Measurements from ENCODE around the gene GPR160.

Gene GPR160

GRCh38 chr3:170076715-170077238, 39.0 kb downstream of the GPR160 start:
- H3K23ac ChIP-seq (ENCODE audit: low read length in 2 of 2): no peak overlapping the region
- H2BK15ac ChIP-seq (ENCODE audit: low read depth, poor library complexity, severe bottlenecking): no peak overlapping the region
- no peak overlapping the region for H3K18ac ChIP-seq (ENCODE audit: low read depth in 1 of 2, low read length in 2 of 2)
- H2BK5ac ChIP-seq (ENCODE audit: low read depth, low read length, poor library complexity, severe bottlenecking): no peak overlapping the region
- H3K14ac ChIP-seq (ENCODE audit: low read length in 2 of 2): no peak overlapping the region
- no peaks in the 10 kb centered on the region for H3K27me3 ChIP-seq (ENCODE audit: control insufficient read depth in 1 of 2, insufficient read depth in 1 of 2, low read length in 2 of 2)
- H2AFZ ChIP-seq (ENCODE audit: low read depth, low read length): no peak overlapping the region
- 91% methylated on average over 5 of the region's 6 CpGs for WGBS
- H3K9me3 ChIP-seq (ENCODE audit: control insufficient read depth, low read length): no peaks in the 10 kb centered on the region
- no peak overlapping the region for H4K91ac ChIP-seq (ENCODE audit: low read length)
- H3K4me3 ChIP-seq (ENCODE audit: insufficient read depth in 1 of 2, low read depth in 1 of 2, low read length in 2 of 2): no peak overlapping the region
- H4K8ac ChIP-seq (ENCODE audit: low read length): no peak overlapping the region
- H2BK12ac ChIP-seq (ENCODE audit: low read length in 2 of 2): no peak overlapping the region
- no peak overlapping the region for H2BK120ac ChIP-seq (ENCODE audit: low read depth, low read length)
- peak overlapping the region; percentile 49 for H3K27ac ChIP-seq (ENCODE audit: low read length, poor library complexity, severe bottlenecking)
- H2AK5ac ChIP-seq (ENCODE audit: low read length, severe bottlenecking): no peak overlapping the region
- no peak overlapping the region for H3K4ac ChIP-seq (ENCODE audit: low read depth in 1 of 2, low read length in 2 of 2)
- no peak overlapping the region for H3K4me2 ChIP-seq (ENCODE audit: low read length, poor library complexity, severe bottlenecking)
- H3K79me1 ChIP-seq (replicated peaks; ENCODE audit: low read length, poor library complexity, severe bottlenecking): peaks cover 6% of the 10 kb centered on the region
- peaks cover 3 to 39% of the 10 kb centered on the region in 2 experiments for H3K36me3 ChIP-seq (ENCODE audit: control insufficient read depth in 1 of 2, insufficient read depth in 2 of 2, low read depth in 1 of 2, low read length in 2 of 2)
- no peak overlapping the region for H3K9ac ChIP-seq (ENCODE audit: low read length)
- peak; percentile 60 for DNase-seq
- H3K4me1 ChIP-seq (ENCODE audit: control insufficient read depth, insufficient read depth, low read depth, low read length): peaks cover 17% of the 10 kb centered on the region

GRCh38 chr3:170077361-170077760, 39.6 kb downstream of the GPR160 start:
- Histone ChIP-seq H3K4me2 (ENCODE audit: low read length, poor library complexity, severe bottlenecking) (no peak overlapping the region), H2BK15ac (ENCODE audit: low read depth, poor library complexity, severe bottlenecking) (no peak overlapping the region), H4K8ac (ENCODE audit: low read length) (no peak overlapping the region), H3K27ac (ENCODE audit: low read length, poor library complexity, severe bottlenecking) (peak overlapping the region; percentile 15), H3K4me3 (ENCODE audit: insufficient read depth in 1 of 2, low read depth in 1 of 2, low read length in 2 of 2) (no peak overlapping the region), H2BK120ac (ENCODE audit: low read depth, low read length) (no peak overlapping the region), H3K18ac (ENCODE audit: low read depth in 1 of 2, low read length in 2 of 2) (no peak overlapping the region), H3K79me1 (replicated peaks; ENCODE audit: low read length, poor library complexity, severe bottlenecking) (peaks cover 6% of the 10 kb centered on the region), H4K91ac (ENCODE audit: low read length) (no peak overlapping the region), H3K36me3 (ENCODE audit: control insufficient read depth in 1 of 2, insufficient read depth in 2 of 2, low read depth in 1 of 2, low read length in 2 of 2) (peaks cover 3 to 44% of the 10 kb centered on the region in 2 experiments), H3K4ac (ENCODE audit: low read depth in 1 of 2, low read length in 2 of 2) (no peak overlapping the region), H3K14ac (ENCODE audit: low read length in 2 of 2) (no peak overlapping the region), H3K23ac (ENCODE audit: low read length in 2 of 2) (no peak overlapping the region), H3K9ac (ENCODE audit: low read length) (no peak overlapping the region), H3K27me3 (ENCODE audit: control insufficient read depth in 1 of 2, insufficient read depth in 1 of 2, low read length in 2 of 2) (no peaks in the 10 kb centered on the region), H2AK5ac (ENCODE audit: low read length, severe bottlenecking) (peak overlapping the region; percentile 66), H3K9me3 (ENCODE audit: control insufficient read depth, low read length) (no peaks in the 10 kb centered on the region), H3K4me1 (ENCODE audit: control insufficient read depth, insufficient read depth, low read depth, low read length) (peaks cover 17% of the 10 kb centered on the region), H2AFZ (ENCODE audit: low read depth, low read length) (no peak overlapping the region), H2BK12ac (ENCODE audit: low read length in 2 of 2) (no peak overlapping the region), H2BK5ac (ENCODE audit: low read depth, low read length, poor library complexity, severe bottlenecking) (no peak overlapping the region)
- DNase-seq: no peak
- 90% methylated on average over 10 of the region's 10 CpGs for WGBS

- 94% methylated on average over 10 of the region's 13 CpGs for WGBS
- Histone ChIP-seq H2BK12ac (ENCODE audit: low read length in 2 of 2) (no peak overlapping the region), H3K18ac (ENCODE audit: low read depth in 1 of 2, low read length in 2 of 2) (no peak overlapping the region), H2BK120ac (ENCODE audit: low read depth, low read length) (no peak overlapping the region), H2BK5ac (ENCODE audit: low read depth, low read length, poor library complexity, severe bottlenecking) (no peak overlapping the region), H4K8ac (ENCODE audit: low read length) (no peak overlapping the region), H3K9ac (ENCODE audit: low read length) (no peak overlapping the region), H3K36me3 (ENCODE audit: control insufficient read depth in 1 of 2, insufficient read depth in 2 of 2, low read depth in 1 of 2, low read length in 2 of 2) (peaks cover 7 to 53% of the 10 kb centered on the region in 2 experiments), H4K91ac (ENCODE audit: low read length) (no peak overlapping the region), H3K4ac (ENCODE audit: low read depth in 1 of 2, low read length in 2 of 2) (no peak overlapping the region), H3K79me1 (replicated peaks; ENCODE audit: low read length, poor library complexity, severe bottlenecking) (peaks cover 8% of the 10 kb centered on the region), H3K23ac (ENCODE audit: low read length in 2 of 2) (no peak overlapping the region), H2AFZ (ENCODE audit: low read depth, low read length) (no peak overlapping the region), H2AK5ac (ENCODE audit: low read length, severe bottlenecking) (peak overlapping the region; percentile 93), H3K9me3 (ENCODE audit: control insufficient read depth, low read length) (no peaks in the 10 kb centered on the region), H3K4me3 (ENCODE audit: insufficient read depth in 1 of 2, low read depth in 1 of 2, low read length in 2 of 2) (no peak overlapping the region), H3K4me2 (ENCODE audit: low read length, poor library complexity, severe bottlenecking) (no peak overlapping the region), H3K4me1 (ENCODE audit: control insufficient read depth, insufficient read depth, low read depth, low read length) (peaks cover 17% of the 10 kb centered on the region), H3K27ac (ENCODE audit: low read length, poor library complexity, severe bottlenecking) (peak overlapping the region; percentile 77), H3K14ac (ENCODE audit: low read length in 2 of 2) (no peak overlapping the region), H3K27me3 (ENCODE audit: control insufficient read depth in 1 of 2, insufficient read depth in 1 of 2, low read length in 2 of 2) (no peaks in the 10 kb centered on the region), H2BK15ac (ENCODE audit: low read depth, poor library complexity, severe bottlenecking) (no peak overlapping the region)
- DNase-seq: no peak
Observed at GRCh38 chr3:170078620-170079281, 41.0 kb downstream of the GPR160 start.

- Histone ChIP-seq H3K9me3 (ENCODE audit: control insufficient read depth, low read length) (no peaks in the 10 kb centered on the region), H2BK5ac (ENCODE audit: low read depth, low read length, poor library complexity, severe bottlenecking) (no peak overlapping the region), H3K4ac (ENCODE audit: low read depth in 1 of 2, low read length in 2 of 2) (no peak overlapping the region), H3K27ac (ENCODE audit: low read length, poor library complexity, severe bottlenecking) (peak overlapping the region; percentile 77), H2BK120ac (ENCODE audit: low read depth, low read length) (no peak overlapping the region), H3K4me2 (ENCODE audit: low read length, poor library complexity, severe bottlenecking) (no peak overlapping the region), H4K8ac (ENCODE audit: low read length) (no peak overlapping the region), H3K4me3 (ENCODE audit: insufficient read depth in 1 of 2, low read depth in 1 of 2, low read length in 2 of 2) (no peak overlapping the region), H2BK15ac (ENCODE audit: low read depth, poor library complexity, severe bottlenecking) (no peak overlapping the region), H3K23ac (ENCODE audit: low read length in 2 of 2) (no peak overlapping the region), H4K91ac (ENCODE audit: low read length) (no peak overlapping the region), H3K79me1 (replicated peaks; ENCODE audit: low read length, poor library complexity, severe bottlenecking) (peaks cover 8% of the 10 kb centered on the region), H3K27me3 (ENCODE audit: control insufficient read depth in 1 of 2, insufficient read depth in 1 of 2, low read length in 2 of 2) (no peaks in the 10 kb centered on the region), H3K9ac (ENCODE audit: low read length) (no peak overlapping the region), H3K36me3 (ENCODE audit: control insufficient read depth in 1 of 2, insufficient read depth in 2 of 2, low read depth in 1 of 2, low read length in 2 of 2) (peaks cover 7 to 62% of the 10 kb centered on the region in 2 experiments), H2AK5ac (ENCODE audit: low read length, severe bottlenecking) (no peak overlapping the region), H3K18ac (ENCODE audit: low read depth in 1 of 2, low read length in 2 of 2) (no peak overlapping the region), H3K14ac (ENCODE audit: low read length in 2 of 2) (no peak overlapping the region), H2BK12ac (ENCODE audit: low read length in 2 of 2) (no peak overlapping the region), H2AFZ (ENCODE audit: low read depth, low read length) (no peak overlapping the region), H3K4me1 (ENCODE audit: control insufficient read depth, insufficient read depth, low read depth, low read length) (peaks cover 17% of the 10 kb centered on the region)
- no peak for DNase-seq
- 96% methylated on average over 2 of the region's 2 CpGs for WGBS
Observed at GRCh38 chr3:170079536-170080165, 41.9 kb downstream of the GPR160 start.

All from mesenchymal stem cell (in vitro differentiated cells and primary cell).